DMS53 treated with DMSO at 0.1 percent for 48 hours (cell line): Measurements from ENCODE around the gene DUSP15.
A peak's percentile ranks its signal among the peaks of the same experiment; 100 is the strongest.

Experiments
- DNase-seq: peaks from one replicate; lab custom pipeline; 2025; ENCODE audit not compliant: unreplicated experiment; lab: John Stamatoyannopoulos, UW

DUSP15 gene

GRCh38 chr20:31894980-31895675, 24.8 kb upstream of the DUSP15 start:
- DNase-seq: no peak

GRCh38 chr20:31890646-31891045, 20.3 kb upstream of the DUSP15 start:
- DNase-seq: no peak

- DNase-seq: no peak
Measured at GRCh38 chr20:31883829-31884228, 13.5 kb upstream of the DUSP15 start.

- no peak for DNase-seq
Measured at GRCh38 chr20:31881945-31882344, 11.6 kb upstream of the DUSP15 start.

- peak; percentile 94 for DNase-seq
Measured at GRCh38 chr20:31879143-31879987, 9.0 kb upstream of the DUSP15 start.

- no peak for DNase-seq
Measured at GRCh38 chr20:31877684-31878083, 7.4 kb upstream of the DUSP15 start.

- no peak for DNase-seq
Measured at GRCh38 chr20:31875671-31876070, 5.3 kb upstream of the DUSP15 start.

- no peak for DNase-seq
Measured at GRCh38 chr20:31872406-31872805, 2.1 kb upstream of the DUSP15 start.

GRCh38 chr20:31871618-31871954, 1.3 kb upstream of the DUSP15 start:
- DNase-seq: no peak

GRCh38 chr20:31870726-31871617, 645 bp upstream of the DUSP15 start:
- DNase-seq: peak; percentile 7

- DNase-seq: no peak
Measured at GRCh38 chr20:31869673-31869941, 720 bp downstream of the DUSP15 start.

- DNase-seq: no peak
Measured at GRCh38 chr20:31868853-31869672, 1.3 kb downstream of the DUSP15 start.

GRCh38 chr20:31866221-31866620, 4.1 kb downstream of the DUSP15 start:
- no peak for DNase-seq

- DNase-seq: no peak
Measured at GRCh38 chr20:31864521-31865400, 5.6 kb downstream of the DUSP15 start.

GRCh38 chr20:31863296-31864085, 6.8 kb downstream of the DUSP15 start:
- DNase-seq: no peak

GRCh38 chr20:31862506-31862905, 7.8 kb downstream of the DUSP15 start:
- DNase-seq: no peak

GRCh38 chr20:31862157-31862470, 8.2 kb downstream of the DUSP15 start:
- DNase-seq: no peak

- peak; percentile 77 for DNase-seq
Measured at GRCh38 chr20:31861385-31862156, 8.8 kb downstream of the DUSP15 start.

GRCh38 chr20:31861135-31861384, 9.3 kb downstream of the DUSP15 start:
- no peak for DNase-seq
